Measurements from ENCODE around the gene SOX9.
"Not testable (repeated sequence)": the region's sequence is repeated elsewhere in the genome, so short reads cannot be mapped to it uniquely, and the experiment has no call there.

The SOX9 gene

DNA sequence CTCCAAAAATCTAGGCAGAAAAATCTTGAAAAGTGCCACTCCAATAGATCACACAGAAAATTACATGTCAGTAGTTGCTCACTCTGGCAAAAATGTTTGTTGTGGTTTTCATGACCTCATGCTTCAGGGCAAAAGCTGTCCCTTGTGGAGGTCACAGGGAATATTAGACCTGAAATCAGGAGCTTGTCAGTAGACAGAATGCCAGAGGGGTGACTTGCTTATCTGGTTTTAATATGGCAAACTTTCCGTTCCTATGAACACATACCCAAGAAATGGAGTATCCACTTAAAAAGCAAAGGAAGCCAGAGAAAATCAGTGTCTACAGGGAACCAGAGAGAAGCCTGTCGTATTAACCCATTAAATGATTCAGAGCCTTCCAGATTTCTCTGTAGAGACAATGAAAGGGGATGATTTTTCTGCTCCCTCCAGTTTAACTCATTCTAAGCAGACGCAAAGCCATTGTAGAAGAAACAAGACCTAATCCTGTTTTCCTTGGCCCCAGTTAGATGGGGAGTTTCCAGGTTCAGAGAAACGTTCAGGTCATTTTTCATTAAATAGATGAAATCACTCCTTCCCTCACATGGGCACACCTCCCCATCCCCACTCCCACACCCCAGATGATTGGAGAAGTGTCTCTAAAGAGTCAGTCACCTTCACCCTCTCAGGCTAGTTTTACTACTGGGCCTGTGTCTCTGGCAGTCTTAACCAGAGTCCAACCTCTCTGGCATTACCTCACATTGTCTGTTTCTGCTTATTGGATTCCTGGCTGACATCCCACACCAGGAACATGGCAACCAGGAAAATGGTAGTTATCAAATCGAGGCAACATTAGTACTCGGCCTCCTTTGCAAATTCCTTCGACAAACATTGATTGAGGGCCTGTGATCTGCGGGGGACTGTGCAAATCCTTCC, 6.0 kb downstream of the SOX9 start:
- DNase-seq (ENCODE audit: low read depth) = no peak

DNA sequence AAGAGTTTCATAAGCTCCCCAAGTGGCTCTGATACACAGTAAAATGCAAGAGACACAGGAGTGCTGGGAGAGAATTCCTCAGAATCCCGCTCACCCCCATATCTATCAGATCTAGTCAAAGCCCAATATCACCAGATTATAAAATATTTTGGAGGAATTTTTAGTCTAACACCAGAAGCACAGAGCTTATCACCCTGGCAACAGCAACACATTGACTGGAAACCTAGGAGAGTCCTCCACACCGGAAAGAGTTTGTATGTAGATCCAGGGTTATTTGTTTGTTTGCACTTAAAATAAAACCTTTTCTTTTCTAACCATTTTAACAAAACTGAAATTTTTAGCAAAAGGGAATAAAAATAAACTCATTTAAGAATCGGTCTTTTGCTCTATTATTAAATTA, 7.2 kb downstream of the SOX9 start:
- no peak for DNase-seq (ENCODE audit: low read depth)

DNA sequence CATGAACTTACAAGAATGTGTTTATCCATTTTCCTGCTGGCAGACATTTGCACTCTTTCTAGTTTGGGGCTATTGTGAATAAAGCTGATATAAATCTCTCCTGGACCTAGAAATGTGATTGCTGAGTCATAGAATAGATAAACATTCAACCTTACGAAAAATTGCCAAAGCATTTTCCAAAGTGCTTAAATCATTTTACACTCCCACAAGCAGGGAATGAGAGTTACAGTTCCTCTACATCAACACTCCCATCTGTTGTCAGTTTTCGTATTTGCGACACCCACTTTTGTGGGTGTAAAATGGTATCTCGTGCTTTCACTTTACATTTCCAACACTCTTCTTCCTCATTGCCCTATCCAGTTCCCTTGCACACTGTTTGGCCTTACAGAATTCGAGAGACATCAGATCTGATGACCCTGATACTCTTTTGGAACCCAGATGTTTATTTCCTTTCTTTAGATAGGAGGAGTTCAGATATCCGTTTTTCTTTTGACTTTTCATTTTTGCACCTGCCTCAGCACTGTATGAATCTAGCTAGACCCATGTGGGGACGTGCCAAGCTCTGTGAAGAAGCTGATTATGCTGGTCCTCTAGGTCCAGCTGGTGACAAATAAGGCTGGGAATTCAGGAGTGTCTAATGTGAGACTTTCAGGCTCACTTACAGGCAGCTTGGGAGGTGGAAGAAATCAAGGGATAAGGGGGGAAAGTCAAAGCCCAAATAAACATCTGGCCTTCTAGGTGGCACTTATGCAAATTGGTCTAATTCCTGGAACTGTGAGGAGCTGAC, 14.0 kb downstream of the SOX9 start:
- DNase-seq (ENCODE audit: low read depth) = no peak

DNA sequence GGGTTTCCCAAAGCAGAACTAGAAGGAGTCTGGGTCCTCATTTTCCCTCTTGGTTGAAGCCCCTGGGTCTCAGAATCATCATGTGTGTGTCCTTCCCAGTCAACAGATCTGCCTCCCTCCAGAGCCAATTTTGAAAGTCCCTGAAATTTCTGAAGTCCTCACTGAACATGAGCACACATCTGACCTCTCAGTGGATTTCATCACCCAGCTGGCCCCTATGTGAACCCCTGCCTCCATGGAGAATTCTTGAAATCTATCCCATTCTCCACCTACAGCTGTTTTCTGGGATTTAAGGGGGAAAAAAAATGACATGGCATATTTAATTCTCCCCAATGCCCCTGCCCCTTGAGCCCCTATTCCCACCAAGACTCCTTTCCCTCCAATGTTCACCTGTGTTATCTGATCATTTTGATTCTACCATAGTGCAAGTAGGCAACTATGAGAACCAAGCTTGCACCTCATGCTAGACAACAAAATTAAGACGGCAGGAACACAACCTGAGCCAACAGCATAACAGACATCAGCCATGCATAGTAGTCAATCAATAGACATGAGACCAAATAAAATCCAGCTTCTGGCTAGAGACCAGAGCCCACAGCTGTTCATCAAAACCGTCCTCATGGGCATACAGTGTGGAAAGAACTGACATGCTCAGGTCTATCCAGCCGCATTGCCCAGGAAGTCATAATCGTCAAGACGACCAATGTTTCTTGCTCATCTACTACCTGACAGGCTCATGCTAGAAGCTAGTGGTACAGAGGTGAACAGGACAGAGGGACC, 14.9 kb downstream of the SOX9 start:
- no peak for DNase-seq (ENCODE audit: low read depth)

DNA sequence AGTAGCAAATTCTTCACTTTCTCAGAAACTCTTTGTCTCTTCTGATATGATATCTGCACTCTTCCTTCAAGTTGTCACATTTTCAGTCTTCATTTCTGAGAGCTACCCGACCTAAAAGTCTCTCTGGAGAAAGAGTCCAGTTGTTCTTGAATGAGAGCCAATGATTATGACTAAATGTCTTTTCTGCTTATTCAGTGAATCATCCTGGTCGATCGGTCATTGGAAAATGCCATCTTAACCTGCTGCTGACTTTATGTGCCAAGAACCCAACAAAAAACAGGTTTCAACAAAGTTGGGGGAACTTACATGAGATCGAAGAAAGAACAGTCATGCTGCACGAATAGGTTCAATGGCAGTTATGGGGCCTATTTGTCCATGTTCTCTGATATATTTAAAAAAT, 15.9 kb downstream of the SOX9 start:
- DNase-seq (ENCODE audit: low read depth) = no peak

DNA sequence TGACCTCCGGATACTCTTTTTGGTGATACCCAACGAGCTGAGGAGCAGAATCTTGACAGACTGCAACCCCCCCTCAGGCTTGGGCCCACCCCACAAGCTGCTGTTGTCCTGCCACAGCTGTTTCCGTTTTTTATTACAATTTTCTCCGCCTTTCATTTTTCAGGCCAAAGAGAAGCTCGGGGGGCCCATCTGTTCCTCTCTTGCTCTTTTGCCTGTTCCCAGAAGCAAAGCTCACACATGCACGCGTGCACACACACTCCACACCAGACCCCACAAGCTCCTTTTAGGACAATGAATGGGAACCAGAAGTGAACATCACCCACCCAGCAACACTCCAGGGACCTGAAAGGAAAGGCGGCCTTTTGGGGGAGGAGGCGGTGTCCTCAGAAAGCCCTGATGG, 16.3 kb downstream of the SOX9 start:
- no peak for DNase-seq (ENCODE audit: low read depth)

DNA sequence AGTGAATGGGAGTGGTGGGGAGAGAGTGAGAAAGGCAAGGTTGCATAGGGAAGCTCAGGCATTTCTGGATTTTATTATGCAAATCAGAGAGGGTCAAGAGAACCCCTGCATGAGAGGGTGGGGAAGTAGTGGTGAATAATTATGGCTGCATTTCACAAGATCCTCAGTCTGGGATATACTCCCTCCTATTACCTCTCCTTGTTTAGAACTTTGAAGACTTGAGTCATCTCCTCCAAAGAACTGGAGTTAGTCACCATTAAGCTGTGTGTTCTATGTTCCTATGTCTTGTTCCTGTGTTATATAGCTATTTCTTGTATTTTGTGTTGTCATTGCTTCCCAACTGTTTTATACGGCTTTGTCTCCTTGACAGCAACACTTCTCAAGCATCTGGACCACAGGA, 18.4 kb downstream of the SOX9 start:
- no peak for DNase-seq (ENCODE audit: low read depth)

DNA sequence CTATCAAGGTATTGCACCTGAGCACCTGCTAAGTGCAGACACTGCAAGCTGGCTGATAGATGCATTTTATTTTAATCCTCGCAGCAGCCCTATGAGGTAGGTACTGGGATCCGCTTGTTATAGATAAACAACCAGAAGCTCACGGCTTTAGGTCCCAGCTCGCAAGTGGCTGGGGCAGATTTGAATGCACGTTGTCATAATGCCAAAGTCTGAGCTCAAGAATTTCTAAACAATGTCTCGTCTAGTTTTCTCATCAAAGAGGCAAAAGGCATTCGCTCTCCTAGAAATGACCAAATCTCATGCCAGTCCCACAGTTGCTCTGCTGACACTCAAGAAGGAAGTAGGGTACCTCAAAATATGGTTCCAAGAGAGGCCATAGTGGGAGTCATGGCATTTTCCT, 20.5 kb downstream of the SOX9 start:
- DNase-seq (ENCODE audit: low read depth) = no peak

DNA sequence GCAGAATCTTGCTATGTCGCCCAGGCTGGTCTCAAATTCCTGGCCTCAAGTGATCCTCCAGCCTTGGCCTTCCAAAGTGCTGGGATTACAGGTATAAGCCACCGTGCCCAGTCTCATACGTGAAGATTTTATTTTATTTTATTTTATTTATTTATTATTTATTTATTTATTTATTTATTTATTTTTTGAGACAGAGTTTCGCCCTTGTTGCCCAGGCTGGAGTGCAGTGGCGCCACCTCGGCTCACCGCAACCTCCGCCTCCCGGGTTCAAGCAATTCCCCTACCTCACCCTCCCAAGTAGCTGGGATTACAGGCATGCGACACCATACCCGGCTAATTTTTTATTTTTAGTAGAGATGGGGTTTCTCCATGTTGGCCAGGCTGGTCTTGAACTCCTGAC, 21.3 kb downstream of the SOX9 start:
- not testable (repeated sequence) for DNase-seq (ENCODE audit: low read depth)

DNA sequence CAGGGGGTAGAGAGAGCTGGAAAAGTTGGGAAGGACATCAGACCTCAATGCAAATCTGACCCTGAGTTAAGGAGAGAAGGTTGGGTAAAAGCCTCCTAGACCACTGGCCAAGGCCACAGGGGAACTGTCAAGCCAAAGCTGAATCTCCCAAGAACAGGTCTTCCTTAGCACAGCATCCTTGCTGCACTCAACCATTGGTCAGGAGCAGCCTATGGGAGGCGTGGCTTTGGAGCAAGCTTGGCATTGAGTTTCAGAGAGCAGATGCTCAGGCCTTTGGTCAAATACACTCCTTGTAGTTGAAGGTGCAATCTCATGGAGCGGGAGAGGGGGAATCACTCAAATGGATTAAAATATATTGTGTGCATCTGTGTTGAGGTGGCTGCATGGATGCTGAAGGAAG, 21.8 kb downstream of the SOX9 start:
- DNase-seq (ENCODE audit: low read depth) = no peak

DNA sequence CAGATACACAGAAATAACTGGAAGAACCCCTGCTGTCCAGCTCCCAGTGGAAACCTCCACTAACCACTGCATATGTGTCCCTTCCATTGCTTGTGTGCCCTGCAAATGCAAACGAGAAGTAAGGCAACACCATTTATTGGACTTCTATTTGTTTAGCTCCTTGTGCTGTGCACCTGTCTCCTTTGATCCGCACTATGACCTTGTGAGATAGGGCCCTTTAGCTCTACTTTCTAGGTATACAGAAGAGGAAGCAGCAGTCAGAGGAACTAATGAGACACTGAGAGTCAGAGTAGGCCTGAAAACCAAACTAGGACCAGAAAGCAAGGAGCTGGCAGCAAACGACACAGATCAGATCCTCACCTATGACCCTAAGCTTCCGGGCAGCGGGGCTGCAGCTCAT, 22.4 kb downstream of the SOX9 start:
- DNase-seq (ENCODE audit: low read depth) = no peak

DNA sequence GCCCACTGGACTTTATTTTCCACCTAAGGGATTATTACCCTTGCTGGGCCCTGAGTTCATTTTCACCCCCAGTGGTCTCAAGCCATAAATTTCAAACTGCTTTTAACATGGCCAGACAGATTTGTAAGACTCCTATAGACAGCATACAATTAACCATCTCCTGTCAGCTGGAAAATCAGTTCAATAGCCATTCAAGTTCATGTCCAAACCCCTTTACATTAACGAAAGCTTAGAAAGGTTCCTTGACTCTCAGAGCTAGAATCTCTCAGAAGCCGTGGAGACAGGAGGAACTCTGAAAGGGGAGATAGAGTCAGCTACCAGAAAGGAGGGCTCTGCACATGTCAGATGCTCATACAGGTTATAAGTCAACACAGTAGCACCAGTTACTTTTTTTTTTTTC, 23.3 kb downstream of the SOX9 start:
- DNase-seq (ENCODE audit: low read depth) = no peak

DNA sequence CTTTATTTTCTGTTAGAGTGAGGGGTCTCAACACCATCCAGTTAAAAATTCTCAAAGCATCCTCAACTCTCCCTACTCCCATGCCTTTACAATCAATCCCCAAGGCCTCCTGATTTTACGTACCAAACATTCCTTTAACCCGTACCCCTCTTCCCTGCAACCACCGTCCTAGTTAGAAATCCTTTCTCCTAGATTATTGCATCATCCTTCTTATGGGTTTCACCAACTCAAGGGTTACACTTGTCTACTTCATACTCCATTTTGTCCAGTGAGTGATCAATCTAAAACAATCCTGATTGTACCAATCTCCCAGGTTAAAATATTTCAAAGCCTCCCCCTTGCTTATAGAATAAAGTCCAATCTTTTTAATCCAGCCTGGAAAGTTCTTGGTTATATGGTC, 24.7 kb downstream of the SOX9 start:
- DNase-seq (ENCODE audit: low read depth) = no peak

DNA sequence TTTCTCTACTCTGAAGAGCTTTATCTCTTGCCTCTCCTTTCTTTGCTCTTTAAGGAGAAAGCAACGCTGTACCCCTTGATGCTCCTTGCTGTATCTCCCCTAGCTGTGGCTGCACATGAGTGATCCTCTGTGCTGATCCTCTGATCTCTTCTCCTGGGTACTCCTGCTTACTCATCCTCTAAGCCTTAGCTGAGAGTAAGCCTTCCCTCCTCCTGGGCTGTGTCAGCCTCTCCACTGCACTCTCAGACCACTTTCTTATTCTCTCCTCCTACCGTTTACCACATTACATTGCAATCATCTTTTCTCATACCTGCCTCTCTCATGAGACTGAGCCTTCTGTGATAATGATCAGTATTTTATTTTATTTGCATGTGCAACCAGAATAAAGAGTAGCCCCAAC, 25.1 kb downstream of the SOX9 start:
- no peak for DNase-seq (ENCODE audit: low read depth)

DNA sequence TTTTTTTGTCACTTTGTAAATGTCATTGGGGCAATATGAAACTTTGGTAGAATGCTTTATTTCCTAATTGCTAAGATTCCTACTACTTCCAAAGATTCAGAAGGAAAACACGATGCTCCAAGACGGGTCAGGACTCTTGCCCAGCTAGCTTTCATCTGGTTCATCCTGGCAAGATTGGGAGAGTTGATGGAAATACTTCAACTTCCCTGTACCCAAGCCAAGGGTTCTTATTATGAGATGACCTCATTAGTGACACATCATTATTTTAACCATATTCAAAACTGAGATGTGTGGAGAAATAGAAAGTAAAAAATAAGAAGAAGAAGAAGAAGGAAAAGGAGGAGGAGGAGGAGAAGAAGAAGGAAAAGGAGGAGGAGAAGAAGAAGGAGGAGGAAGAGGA, 25.6 kb downstream of the SOX9 start:
- no peak for DNase-seq (ENCODE audit: low read depth)

DNA sequence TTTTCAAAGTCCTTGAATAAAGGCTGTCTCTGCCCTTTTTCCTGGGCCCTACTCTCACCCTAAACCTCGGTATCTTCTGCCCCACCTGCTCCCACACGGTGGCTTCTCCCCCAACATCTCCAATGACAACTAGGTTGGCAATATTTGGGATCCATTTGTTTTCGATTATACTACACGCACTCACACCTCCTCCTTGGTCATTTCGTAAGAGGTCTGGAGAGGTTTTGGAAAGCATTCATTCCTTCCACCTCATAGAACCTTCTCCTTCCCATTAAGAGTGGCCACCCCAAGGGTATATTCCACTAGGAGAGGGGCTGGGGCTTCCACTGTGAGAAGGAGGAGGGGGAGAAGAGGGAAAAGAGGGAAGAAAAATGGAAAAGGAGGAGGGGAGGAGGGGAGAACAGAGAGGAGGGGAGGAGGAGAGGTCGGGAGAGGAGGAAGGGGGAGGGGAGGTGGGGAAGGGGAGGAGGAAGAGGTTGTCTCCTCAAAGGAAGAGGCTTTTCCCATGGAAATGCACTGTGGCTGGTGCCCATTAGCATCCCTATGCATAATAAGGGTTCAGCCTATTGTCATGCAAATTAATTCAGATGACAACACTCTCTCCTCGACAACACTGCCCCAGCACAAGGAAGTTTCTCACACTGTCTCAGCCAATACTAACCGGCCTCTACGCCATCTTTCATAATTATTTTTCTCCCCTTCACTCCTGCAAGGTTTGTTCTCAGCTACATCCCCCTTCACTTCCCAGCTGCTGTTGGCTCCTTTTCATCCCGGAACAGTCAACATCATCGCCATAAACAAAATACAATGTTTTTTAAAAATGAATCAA, 30.0 kb downstream of the SOX9 start:
- no peak for DNase-seq (ENCODE audit: low read depth)

DNA sequence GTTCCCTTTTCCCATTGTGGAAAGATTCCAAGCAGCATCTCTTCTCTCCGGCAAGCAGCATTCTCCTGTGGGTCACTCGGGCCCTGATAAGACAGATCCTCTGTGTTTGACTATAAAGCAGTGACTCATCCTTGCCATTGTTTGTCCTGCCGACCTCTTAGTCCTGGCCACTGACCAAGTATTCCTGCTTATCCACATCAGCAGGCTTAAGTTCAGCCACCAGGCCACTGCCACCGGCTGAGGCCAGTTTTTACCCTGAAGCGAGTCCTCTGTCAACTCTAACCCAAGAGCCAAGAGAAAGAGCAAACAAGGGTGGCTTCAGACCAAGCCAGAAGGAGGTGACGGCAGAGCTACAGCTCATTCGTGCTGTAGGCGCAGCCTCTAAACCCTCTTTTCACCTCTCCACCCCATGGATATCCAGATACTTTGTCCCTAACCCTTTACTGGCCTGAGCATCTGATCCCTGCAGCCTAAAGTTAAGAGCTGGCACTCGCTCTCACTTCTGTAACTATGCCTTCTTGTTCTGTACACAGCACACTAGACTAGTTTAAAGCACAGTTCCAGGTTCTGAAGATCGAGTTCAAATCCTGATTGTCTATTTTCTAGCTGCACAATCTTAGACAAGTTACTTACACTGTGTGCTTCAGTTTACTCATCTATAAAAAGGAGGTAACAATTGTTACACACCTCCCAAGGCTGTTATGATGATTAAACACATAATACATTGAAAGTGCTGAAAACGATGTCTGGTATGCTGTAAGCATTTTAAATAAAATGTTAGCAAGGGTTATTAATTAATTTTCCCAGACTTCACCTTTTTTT, 31.0 kb downstream of the SOX9 start:
- DNase-seq (ENCODE audit: low read depth) = no peak

DNA sequence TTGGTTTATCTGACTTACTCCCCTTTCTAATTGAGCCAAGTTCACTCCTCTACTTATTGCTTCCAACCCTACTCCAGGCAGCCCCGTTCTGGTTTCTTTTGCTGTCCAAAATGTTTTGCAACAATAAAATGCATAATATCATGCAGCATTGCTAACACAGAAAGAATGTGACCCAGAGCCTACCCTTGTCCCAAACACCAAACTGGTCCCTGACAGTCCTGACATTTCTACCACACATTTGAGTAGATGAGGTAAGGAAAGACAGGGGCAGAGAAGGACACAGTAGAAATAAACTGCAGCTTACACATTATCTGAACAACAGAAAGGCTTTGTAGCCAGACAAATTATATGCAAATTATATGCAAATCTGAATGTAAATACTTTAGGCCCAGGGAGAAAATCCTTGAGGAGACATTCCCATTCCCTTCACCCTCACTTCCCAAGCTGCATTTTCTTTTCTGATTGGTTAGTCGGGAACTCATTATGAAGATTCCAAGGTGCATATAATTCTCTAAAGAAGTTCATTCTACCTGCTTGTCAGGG, 31.6 kb downstream of the SOX9 start:
- no peak for DNase-seq (ENCODE audit: low read depth)

DNA sequence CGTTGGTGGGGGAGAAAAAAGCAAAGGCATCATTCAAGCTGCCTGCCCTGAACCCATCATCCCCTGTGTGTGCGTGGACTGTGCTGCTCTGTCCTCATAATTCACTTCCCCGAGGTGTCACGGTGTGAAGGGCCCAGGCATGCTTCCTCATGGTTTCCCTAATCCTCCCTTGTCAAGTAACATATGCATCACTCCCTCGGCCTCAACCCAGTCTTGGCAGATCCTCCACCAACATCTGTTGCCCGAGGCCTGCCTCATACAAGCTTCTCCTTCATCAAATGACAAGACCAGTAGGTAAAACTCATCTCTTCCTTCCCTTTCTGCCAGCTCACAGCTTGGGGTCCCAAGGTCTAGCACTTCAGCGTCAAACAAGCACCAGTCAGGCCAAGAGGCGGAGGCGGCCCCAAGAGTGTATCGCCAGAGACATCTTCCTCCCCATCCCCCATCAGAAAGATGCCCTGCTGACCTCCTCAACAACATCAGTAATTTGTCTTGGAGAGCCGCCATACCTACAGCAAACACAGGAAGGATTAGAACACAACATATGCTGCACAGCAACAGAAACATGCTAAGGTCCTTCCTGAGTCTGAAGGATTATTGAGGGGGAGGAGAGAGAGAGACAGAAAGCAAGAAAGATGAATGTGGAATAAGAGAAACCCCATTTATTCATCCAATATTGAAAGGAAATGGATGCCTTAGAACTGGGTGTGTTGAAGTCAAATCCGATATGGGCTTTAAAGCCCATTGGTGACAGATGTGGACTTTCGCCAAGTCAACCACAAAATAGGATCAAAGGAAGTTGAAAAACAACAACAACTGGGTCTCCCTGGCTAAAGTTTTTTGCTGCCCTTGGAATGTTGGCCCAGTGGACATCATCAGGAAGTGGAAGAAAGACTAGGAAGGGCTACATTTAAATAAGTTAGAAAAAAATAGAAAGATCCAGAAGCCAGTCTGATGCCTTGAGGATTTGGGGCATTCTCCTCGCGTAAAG, 38.4 kb downstream of the SOX9 start:
- DNase-seq (ENCODE audit: low read depth) = no peak
